ENCODE results near the gene HES6.
A peak's percentile ranks its signal among the peaks of the same experiment; 100 is the strongest.

HES6 gene

DNA sequence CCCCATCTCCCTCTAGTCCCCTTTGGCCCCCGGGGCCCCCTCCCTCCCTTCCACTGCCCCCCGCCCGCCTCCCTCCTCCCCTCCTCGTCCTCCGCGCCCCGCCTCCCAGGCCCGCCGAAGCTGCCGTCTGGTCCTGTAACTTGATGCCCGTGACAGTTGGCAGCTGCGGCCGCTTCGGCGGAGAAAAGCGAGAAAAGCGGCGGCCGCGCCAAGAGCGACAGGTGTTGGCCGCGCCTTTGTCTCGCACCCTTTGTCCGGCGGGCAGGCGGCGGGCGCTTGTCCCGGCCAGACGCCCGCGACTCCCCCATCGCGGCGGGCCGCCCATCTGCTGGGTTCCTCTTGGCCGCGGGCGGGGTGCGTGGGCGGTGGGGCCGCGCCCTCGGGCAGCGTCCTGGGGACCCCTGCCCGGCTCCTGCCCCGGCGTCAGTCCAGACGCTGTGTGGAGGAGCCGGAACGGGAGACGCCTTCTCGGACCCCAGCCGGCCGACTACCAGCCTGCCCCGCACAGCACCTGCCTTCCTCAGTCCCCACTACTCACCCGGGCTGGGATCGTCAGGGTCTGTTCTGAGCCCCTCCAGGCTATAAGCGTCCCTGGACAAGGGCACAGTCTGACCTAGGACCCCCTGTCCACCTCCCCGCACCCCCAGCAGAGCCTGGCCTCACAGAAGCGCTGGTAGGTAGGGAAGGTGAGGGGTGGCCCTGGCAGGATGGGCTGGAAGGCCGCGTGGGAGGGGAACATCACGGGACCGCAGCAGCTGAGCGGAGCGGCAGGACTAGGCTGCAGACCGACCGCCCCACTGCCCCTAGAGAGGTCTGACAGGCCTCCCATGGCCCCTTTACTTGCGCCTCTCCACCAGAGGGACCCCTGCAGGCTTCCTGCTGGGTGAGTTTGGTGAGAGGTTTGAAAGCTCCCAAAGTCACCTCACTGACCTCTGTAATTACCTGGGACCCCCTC lies 1.2 kb upstream of the HES6 start:
- DNase-seq (ENCODE audit: low read depth, low spot score), result no peak
- no peak overlapping the region for H3K4me3 ChIP-seq (ENCODE audit: low read length)

DNA sequence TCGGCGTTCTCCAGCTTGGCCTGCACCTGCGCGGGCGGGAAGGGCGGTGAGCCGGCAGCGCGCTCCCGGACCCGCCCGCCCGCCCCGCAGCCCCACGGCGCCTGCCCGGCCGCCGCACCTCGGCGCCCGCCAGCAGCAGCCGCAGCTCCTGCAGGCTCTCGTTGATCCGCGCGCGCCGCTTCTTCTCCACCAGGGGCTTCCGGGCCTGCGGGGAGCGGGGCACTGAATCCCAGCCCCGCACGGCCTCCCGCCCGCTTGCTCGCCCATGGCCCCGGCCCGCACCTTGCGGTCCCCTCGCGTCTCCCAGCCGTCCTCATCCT lies 335 bp downstream of the HES6 start:
- peak overlapping the region; percentile 55 for H3K4me3 ChIP-seq (ENCODE audit: low read length)
- no peak for DNase-seq (ENCODE audit: low read depth, low spot score)

DNA sequence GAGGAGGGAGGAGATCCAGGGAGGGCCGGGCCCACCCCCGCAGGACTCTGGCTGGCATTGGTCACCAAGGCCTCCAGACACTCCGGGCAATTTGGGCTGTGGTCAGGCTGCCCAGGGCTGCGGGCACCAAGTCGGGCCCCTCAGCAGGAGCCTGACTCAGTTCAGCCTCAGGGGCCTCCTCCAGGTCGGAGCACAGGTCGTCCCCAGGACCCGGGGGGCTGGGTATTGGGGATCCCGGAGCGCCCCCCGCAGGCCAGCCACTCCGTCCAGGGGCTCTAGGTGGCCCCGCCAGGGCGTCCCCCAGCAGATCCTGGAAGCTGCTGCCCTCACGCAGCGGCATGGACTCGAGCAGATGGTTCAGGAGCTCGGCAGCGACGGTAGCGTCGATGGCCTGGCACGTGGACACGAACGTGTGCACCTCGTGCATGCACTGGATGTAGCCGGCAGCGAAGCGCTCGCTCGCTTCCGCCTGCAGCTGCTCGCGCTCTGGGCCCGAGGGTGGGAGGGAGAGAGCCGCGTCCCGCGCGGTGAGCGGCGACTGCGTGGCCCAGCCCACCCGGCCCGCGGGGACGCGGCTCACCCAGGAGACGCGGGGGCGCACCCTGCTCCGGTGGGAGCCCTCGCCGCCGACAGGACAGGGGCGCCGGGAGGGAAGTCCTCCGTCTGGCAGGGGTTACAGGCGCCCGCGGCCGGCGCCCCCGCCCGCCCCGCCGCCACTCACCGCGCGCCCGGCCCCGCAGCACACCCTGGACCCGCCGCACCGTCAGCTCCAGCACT lies 884 bp downstream of the HES6 start:
- DNase-seq (ENCODE audit: low read depth, low spot score), result peak; percentile 15
- peak overlapping the region; percentile 55 for H3K4me3 ChIP-seq (ENCODE audit: low read length)

DNA sequence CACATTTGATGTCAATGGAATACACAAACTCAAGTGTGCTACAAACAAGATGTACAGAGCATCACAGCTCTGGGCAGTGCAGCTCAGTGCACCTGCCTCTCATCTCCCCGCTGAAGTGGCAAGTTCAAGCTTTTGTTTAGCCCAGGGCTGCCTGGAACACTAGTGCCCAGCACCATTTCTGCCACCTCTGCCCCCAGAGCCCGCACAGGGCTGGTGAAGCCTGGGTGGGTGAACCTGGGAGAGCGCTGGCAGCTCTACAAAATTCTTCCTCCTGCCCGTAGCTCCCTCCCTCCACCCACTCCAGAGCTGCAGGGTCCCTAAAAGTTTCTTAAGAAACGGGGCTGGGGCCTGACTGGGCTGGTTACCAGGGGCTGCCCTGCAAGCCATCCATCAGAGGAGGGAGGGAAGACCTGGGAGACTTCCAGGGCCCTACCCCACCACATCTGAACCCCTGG lies 1.5 kb downstream of the HES6 start:
- DNase-seq (ENCODE audit: low read depth, low spot score), result no peak
- H3K4me3 ChIP-seq (ENCODE audit: low read length), result no peak overlapping the region

GRCh38 chr2:238237431-238238135 lies 2.3 kb downstream of the HES6 start:
- no peak for DNase-seq (ENCODE audit: low read depth, low spot score)
- H3K4me3 ChIP-seq (ENCODE audit: low read length), result no peak overlapping the region

DNA sequence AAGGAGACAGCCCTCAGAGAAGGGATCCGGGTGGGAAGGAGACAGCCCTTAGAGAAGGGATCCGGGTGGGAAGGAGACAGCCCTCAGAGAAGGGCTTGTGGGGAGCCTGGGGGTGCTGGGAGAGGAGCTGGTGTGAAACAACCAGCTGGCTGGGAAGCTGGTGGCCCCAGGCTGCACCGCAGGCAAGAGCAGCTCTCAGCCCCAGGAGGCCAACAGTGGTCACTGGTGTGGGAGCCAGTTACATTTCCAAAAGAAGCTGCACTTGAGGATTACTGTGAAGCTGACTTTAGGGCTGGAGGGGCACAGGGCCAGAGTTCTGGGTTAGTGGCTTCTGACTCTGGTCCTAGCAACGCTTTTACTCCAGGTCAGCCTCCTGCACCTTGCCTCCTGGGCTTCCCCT lies 3.3 kb downstream of the HES6 start:
- DNase-seq (ENCODE audit: low read depth, low spot score), result no peak
- no peak overlapping the region for H3K4me3 ChIP-seq (ENCODE audit: low read length)

GRCh38 chr2:238235856-238236255 lies 4.0 kb downstream of the HES6 start:
- DNase-seq (ENCODE audit: low read depth, low spot score), result no peak
- H3K4me3 ChIP-seq (ENCODE audit: low read length), result no peak overlapping the region

- no peak overlapping the region for H3K4me3 ChIP-seq (ENCODE audit: low read length)
- no peak for DNase-seq (ENCODE audit: low read depth, low spot score)
Measured at GRCh38 chr2:238235331-238235732, 4.5 kb downstream of the HES6 start.

DNA sequence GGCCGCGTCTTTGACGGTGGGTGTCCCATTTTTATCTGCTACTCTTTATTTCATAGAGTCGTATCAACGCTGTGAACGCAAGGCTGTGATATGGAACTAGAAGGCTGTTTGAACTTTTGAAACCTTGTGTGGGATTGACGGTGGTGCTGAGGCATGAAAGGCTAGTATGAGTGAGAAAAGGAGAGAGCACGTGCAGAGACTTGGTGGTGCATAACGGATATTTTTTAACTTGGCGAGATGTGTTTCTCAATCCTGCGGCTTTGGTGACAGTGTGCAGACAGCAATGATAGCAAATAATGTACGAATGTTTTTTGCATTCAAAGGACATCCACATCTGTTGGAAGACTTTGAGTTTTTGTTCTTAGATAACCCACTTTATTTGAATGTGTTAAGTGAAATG lies 6.2 kb downstream of the HES6 start:
- H3K4me3 ChIP-seq (ENCODE audit: low read length), result no peak overlapping the region
- DNase-seq (ENCODE audit: low read depth, low spot score), result no peak

GRCh38 chr2:238231809-238232208 lies 8.0 kb downstream of the HES6 start:
- DNase-seq (ENCODE audit: low read depth, low spot score), result no peak

GRCh38 chr2:238231251-238231793 lies 8.5 kb downstream of the HES6 start:
- H3K4me3 ChIP-seq (ENCODE audit: low read length), result no peak overlapping the region
- DNase-seq (ENCODE audit: low read depth, low spot score), result peak; percentile 17

More at GRCh38 chr2:238231809-238232208, 8.0 kb downstream of the HES6 start:
- no peak overlapping the region for H3K4me3 ChIP-seq (ENCODE audit: low read length)

DNA sequence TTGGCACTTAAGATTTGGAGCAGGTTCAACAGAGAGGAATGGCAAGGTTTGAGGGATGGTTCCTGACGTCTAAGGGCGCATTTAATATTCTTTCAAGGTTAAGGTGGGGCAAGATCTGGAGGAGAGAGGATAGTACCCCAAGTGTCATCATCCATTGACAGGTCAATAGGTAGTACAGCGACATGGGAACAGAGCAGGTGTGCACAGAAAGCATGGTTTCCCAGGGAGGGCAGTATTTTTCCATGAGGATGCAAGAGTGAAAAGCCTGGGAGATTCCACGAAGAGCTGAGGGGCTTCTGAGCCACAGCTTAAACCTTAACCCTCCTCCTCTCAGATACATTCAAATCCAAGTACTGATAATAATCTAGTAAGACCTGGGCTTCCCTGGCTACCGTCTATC lies 9.1 kb downstream of the HES6 start:
- H3K4me3 ChIP-seq (ENCODE audit: low read length), result no peak overlapping the region
- no peak for DNase-seq (ENCODE audit: low read depth, low spot score)

DNA sequence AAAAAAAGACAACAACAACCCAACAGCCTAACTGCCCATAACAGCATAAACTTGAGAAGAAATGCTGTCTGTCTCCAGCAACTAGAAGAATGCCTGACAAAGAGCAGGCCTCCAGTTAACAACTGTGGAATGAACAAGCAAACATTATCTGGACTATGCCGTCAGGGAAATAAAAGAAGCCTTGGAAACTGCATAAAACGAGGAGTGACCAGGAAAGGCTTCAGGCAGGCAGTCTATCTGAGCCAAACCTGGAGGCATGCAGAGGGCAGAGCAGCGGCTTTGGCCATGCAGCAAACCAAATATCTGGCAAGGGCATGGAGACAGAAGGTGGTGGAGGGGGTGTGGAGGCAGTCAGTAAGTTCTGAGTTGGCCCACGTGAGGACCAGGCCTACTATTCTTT lies 11.1 kb downstream of the HES6 start:
- H3K4me3 ChIP-seq (ENCODE audit: low read length), result no peak overlapping the region
- DNase-seq (ENCODE audit: low read depth, low spot score), result no peak

DNA sequence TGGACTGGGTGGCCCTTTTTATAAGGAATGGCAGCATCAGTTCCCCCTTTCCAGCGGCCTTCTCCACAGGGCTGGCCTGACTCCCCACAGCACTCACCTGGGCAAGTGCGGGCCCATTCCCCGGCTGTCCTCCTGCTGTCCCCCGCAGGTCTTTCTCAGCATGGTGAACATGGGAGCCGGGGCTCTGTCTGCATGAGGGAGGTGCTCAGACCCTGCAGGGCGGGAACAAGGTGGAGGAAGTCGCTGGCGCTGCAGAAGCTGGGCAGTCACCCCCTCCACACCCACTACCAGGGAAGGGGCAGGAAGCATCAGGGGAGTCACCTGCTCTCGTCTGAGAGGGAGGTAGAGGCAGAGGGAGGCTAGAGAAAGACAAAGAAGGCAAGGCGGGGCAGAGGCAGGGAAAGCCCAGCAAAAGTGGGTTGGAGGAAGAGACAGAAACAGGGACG lies 12.2 kb downstream of the HES6 start:
- H3K4me3 ChIP-seq (ENCODE audit: low read length), result no peak overlapping the region
- DNase-seq (ENCODE audit: low read depth, low spot score), result no peak

DNA sequence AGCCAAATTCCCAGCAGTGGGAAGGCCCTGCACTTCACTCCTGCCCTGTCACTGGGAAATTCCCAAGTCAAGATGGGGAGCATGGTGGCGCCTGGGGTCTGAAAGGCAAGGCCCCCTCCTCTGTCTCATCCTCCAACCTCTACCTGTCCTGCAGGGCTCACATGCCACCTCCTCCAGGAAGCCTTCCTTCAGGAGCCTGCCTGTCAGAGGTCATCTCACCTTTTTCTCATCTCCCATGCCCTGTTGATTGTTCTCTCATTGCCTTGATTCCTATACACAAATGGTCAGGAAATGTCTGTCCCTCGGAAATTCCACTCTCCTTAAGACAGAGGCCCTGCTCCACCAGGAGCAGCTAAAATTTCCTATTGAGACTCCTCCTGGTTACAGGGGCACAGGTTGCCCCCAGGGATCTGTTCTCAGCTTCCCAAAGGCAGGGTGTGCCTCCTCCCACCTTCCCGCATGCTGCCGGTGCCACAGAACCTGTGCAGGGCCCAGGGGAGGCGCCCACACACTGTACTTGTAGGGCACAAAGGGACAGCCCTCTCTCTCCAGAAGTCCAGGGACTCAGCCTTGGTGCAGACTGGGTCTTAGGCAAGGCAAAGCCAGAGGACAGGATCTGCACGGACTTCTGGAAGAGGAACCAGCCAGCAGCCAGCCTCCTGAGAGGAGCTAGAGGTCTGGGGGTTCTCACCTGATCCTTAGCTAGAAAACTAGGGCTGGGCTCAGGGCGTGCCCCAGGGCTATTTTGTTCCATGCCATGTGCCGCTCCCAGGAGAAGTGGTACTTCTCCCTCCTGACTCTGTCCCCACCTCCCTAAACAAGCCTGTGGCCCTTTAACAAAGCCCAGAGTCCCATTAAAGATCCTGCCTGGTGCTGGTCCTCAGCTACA lies 12.9 kb downstream of the HES6 start:
- no peak overlapping the region for H3K4me3 ChIP-seq (ENCODE audit: low read length)
- no peak for DNase-seq (ENCODE audit: low read depth, low spot score)

DNA sequence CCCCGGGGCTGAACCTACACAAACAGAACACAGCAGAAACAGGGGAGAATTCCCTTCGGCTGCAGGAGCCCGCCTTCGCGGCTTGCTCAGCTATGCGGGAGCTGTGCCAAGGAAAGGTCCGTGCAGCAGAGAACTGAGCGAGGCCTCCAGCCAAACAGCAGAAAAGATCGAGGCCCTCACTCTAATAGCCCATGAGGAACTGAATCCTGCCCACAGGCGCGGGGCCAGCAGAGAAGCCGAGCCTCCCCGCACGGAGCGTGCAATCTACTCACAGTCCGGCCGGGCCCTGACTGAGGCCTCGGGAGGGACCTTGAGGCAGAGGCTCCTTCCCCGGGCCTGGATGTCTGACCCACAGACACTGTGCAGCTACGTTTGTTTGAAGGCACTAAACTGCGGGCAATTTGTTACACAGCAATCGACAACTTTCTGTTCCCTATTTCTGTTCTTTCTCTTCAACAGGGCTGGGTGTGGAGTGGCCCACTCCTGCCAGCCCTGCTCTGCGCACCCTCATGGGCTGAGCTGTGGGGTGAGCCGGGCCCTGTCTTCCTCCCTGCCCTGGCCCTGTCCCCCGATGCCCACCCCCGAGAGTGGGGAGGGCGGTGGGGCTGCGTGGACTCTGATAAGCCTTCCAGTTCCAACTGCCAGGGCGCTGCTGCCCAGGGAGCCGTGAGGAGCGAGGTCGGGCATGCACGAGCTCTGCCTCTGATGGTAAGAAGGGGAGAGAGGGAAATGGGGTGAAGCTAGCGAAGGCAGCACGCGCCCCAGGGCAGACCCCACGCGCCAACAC lies 13.7 kb downstream of the HES6 start:
- H3K4me3 ChIP-seq (ENCODE audit: low read length), result no peak overlapping the region
- DNase-seq (ENCODE audit: low read depth, low spot score), result no peak

DNA sequence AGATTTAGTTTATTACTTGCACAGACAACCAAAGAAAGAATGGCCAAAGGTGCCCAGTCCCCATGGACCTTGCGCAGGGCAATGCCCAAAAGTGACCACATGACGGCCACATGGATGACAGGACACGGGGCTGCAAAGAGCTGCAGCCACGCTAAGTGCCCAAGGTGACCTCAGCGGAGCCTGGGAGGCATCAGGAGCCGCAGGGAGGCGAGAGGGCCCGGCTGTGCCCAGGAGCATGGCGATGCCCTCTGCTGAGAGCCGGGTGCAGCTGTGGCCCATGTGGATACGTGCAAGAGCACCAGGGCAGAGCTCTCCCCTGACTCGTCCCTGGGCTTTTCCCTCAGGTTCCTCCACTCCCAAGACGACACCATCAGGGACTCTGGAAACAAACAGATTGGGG lies 14.7 kb downstream of the HES6 start:
- DNase-seq (ENCODE audit: low read depth, low spot score), result no peak
- no peak overlapping the region for H3K4me3 ChIP-seq (ENCODE audit: low read length)
